ENCODE results near the gene TMEM116.

GRCh38 chr12:112011685-112012084 is 1.3 kb downstream of the TMEM116 start:
- TF ChIP-seq CTCF (IDR thresholded peaks at IDR 0.05) = no peak
- no peak for TF ChIP-seq ZFX (IDR thresholded peaks at IDR 0.05; ENCODE audit: borderline replicate concordance)

Data from 22Rv1 (cell line).